GM18499 (cell line): Measurements from ENCODE around the gene PCLAF.
"Not testable (repeated sequence)": the region's sequence is repeated elsewhere in the genome, so short reads cannot be mapped to it uniquely, and the experiment has no call there.

Experiments used
- ATAC-seq: cut with Tn5 transposase; IDR thresholded peaks from one replicate; pipeline ENCODE4 v1.9.1; 2021; ENCODE audit warnings: moderate number of reproducible peaks; ENCODE audit not compliant: insufficient read depth, unreplicated experiment

The PCLAF gene

DNA sequence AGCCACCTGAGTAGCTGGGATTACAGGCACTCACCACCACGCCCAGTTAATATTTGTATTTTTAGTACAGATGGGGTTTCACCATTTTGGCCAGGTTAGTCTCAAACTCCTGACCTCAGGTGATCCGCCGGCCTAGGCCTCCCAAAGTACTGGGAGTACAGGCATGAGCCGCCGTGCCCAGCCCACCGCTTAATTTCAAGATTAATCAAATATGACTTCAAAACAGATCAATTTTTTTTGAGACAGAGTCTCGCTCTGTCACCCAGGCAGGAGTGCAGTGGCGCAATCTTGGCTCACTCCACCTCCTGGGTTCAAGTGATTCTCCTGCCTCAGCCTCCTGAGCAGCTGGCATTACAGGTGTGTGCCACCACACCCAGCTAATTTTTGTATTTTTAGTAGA lies 9.9 kb downstream of the PCLAF start:
- ATAC-seq, result not testable (repeated sequence)

DNA sequence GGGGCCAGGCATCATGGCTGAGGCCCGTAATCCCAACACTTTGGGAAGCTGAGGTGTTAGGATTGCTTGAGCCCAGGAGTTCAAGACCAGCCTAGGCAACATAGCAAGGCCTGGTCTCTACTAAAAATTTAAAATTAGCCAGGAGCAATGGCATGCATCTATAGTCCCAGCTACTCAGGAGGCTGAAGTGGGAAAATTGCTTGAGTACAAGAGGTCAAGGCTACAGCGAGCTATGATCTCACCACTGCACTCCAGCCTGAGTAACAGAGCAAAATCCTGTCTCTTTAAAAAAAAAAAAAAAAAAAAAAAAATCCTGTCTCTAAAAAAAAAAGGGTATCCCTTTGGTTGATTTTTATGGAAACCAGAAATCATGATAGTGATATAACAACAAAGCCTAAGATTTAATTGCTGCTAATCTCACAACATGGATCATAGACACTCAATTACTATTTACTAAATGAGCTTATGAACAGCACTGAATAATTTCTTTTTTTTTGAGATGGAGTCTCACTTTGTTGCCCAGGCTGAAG lies 12.1 kb downstream of the PCLAF start:
- ATAC-seq, result no peak

DNA sequence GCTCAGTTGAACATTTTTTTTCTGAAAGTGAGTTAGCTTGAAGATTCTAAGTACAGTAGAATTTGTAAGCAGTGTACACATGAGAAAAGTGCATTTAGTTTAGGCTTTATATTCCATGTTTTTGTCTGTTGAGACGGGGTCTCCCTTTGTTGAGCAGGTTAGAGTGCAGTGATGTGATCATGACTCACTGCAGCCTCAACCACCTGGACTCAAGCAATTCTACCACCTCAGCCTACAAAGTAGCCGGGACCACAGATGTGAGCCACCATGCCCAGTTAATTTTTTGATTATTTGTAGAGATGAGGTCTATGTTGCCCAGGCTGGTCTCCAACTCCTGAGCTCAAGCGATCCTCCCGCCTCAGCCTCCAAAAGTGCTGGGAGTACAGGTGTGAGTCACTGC lies 20.0 kb downstream of the PCLAF start:
- no peak for ATAC-seq

DNA sequence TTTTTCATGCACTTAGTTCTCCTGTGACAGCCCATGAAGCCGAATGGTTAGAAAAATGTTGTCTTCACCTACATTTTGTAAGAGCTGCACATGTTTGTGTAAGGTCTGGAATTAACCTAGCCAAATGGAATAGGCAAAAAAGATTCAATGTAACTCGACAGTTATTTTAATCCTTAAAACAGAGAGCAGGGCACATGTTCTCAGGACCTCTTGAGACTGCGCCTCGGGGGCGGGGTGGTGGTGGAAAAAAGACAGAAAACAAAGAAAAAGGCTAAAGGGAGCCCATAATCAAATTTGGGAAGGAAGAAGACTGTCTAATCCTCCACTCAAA lies 24.6 kb downstream of the PCLAF start:
- ATAC-seq, result no peak

DNA sequence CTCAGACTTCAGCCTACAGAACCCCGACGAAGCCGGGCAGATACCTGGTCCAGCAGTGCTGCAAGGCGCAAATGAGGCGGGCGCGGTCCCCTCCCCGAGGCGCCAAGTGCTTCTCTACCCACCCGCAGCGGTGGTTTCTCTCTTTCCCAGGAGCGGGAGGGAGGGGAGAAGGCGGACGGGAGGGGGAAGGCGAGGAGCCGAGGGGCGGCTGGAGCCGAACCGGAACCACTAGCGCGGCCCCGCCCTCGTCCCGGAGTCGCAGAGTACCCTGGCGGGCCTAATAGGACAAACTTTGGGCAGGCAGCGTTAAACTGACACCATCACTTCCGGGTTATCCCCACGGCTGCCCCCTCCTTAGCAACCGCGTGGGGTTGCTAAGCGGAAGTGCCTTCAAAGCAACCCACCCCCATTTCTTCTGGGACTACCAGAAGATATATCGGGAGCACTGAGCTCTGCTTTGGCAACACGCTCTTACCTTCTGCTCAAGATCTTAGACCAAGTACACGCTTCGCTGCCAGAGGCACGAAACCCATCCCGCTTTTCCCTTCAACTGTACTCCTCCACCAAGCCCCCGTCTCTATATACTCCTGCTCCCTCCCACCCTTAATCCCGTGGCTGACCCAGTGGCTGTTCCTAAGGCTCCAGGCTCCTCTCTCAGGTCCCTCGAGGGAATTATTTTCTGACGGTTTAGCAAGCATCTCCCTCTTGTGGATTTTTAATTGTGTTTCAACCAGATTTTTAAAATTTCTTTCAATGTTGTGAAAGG lies 25.1 kb downstream of the PCLAF start, which contains the start of gene CSNK1G1:
Gene CSNK1G1 (minus strand): TSS at position 230 of the 766 bp plus-strand sequence. CDS start 55,674 bp downstream, outside the sequence.
- ATAC-seq, result no peak

DNA sequence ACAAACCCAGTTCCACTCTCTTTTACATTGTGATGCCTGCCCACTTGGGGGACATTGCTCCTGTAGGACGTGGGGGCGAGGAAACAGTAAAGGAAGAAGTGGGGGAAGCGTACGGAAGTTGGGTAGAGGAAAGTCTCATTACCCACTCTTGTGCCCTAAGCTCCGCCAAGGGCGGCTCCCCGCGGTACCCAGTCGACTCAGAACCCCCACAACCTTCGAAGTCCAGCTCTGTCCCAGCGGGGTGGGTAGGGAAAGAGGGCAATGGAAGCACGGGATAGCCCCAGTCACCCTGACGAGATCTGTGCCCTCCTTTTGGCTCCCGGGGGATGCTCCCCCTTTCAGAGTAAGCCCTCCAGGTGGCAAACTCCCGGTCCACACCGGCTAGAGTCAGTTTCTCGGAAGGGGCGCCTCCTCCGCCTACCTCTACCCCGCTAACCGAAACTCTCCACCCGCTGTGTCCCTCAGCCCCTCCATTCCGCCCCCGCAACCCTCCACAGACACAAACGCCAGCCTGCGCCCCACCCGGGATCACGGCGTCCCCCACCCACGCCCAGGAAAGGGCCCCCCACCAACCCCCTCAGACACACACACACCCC lies 25.8 kb downstream of the PCLAF start:
- no peak for ATAC-seq

DNA sequence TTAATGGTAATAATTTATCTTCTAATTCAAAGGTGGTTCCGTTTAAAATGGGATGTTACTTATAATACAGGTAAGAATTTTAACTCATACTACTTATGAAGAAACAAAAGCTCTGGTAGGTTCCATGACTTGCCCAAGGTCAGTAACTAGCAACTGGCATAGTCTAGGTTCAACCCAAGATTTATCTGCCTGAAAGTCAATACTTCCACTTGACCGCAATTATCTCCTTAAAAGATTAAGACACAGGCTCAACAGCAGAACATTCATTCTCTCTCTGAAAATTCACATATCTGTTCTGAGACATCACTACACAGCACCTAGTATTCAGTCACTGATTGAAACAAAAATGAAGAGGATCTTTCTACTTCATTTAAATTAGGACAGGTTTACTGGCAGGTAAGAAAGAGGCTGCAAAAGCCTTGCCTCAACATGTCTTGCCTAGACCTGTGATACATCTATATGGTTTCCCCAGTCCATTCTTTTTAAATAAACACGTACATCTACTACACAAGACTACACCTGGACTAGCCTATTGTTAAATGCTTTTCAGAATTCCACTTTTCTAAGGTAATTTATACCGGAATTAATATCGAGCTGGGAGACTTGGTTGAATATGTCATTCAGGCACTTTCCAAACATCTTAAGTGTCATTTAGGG lies 26.4 kb downstream of the PCLAF start:
- ATAC-seq, result no peak

DNA sequence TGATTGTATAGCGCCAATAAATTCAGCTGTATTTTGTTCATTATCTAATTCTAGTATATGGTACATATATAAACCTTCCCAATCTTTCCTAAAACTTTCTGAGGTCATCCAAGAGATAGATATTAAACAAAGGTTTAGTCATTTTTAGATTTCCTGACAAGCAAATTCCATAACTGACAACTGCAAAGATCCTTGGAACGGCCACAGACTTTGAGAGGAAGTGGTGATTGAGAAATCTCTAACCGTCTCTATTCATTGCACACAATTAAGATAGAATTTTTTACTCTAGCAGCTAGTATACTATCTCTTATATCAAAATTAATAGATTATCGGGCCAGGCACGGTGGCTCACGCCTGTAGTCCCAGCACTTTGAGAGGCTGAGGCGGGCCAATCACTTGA lies 30.0 kb downstream of the PCLAF start:
- no peak for ATAC-seq

DNA sequence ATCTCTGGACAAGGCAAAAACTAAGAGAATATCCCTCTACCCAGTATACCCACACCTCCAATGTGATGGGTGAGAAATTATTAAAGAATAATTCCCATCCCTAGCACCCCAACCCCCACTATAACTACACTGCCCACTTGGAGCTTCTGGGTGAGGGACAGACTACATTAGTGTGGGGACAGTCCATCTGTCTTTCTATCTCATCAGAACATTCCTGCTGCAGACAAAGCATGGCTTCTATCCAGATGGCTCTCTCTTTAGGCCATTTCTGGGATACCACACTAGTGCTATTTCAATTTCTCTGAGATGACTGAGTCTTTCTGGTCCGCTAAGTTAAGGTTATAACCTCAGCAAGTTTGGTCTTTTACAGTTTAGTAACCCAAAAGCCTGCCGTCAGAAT lies 31.9 kb downstream of the PCLAF start:
- ATAC-seq, result no peak

DNA sequence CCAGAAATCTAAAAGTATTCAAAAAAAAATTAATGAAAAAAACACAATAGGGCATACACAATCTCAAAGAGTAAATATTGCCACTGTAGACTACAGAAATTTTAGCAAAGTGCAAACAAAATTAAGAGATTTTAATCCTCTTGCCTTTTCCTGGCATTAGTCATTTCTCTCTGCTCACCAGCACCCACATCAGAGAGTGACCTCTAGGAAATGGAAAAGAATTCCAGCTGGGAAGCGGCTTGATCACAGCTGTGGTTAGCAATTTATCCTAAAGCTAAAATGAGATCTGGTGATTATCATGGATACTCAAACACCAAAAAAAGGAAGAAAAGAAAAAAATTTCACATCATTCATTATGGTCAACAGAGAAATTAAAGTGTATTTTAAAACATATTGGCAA lies 32.8 kb downstream of the PCLAF start:
- ATAC-seq, result no peak

DNA sequence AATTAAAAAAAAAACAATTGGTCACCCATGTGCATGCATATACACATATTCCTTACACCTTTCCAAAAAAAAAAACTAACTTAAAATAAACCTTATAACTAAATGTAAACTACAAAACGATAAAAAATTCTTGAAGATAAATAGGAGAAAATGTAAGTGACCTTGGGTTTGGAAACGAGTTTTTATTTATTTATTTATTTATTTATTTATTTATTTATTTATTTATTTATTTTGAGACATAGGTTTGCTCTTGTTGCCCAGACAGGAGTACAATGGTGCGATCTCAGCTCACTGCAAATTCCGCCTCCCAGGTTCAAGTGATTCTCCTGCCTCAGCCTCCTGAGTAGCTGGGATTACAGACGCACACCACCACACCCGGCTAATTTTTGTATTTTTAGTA lies 35.0 kb downstream of the PCLAF start:
- ATAC-seq, result not testable (repeated sequence)

DNA sequence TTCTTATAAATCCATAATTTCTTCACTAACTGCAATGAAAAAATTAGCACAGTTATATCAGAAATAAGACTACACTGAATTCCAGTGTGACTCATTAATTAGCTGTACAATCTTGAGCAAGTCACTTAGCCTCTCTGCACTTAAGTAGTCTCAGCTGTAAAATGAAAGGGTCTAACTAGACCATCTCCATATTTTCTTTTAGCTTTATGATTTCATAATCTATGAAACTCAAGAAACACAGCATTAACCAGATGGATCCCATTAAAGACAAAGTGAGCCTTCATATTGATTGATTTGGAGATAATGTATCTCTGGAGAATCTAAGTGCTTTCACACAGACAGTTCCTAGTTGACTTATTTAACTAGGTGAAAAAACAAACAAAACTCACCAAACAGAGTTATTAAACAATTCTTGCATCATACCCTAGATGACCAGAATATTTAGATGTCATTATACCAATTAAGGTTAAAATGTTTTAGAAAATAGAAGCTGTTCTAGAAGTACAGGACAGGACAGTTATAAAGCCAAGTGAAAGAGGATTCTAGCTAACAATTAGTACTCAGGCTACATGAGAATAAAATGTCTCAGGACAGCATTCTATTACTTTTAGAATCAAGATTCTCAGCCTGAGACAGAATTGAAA lies 36.5 kb downstream of the PCLAF start:
- no peak for ATAC-seq

DNA sequence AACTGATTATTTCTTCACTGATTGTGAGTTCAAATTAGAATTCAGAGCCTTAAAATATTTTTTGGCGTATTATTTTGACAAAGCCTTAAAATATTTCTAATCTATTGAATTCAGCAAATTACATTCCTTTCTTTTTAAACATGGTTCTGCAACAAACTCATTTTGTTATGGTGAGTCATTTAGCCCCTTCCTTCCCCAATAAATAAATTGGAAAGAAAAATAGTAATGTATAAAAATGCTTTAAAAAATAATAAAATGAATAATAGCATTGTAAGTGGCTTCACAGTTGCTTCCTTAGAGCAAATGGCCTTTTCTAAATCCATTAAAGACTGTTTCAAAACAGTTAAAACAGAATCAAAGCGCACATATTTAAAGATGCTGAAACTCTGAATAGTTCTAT lies 37.4 kb downstream of the PCLAF start:
- ATAC-seq, result no peak

DNA sequence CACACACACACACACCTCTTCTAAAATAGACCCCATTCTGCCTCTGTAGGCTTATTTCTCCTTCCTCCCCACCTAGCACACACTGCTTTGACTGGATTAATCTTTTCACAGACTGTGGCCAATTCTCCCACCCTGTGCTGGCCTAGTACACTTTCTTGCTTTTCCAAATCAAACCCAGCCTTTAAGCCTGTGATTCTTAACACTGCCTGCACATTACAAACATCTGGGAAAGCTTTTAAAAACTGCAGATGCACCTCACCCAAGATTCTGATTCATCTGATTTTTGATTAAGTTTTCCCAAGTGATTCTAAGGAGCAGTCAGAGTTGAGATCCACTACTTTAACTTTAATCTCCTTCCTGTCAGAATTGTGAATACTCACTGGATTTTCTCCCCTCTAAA lies 38.0 kb downstream of the PCLAF start:
- no peak for ATAC-seq

DNA sequence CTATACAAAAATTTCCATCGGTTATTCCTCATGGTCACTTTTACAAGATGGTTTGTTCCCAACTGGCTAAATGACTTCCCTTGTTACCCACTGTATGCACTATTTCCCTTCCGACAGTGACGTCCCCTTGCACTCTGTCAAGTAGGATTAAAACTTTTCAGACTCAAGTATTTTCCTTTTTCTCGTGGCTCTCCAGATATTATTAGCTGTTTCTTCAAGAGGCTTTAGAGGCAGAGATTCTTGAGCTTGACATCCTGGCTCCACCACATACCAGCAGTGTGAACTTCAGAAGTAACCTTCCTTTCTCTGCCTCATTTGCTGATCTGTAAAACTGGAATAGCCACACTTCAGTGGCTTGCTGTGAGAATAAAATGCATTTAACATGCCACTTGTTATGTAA lies 39.3 kb downstream of the PCLAF start:
- no peak for ATAC-seq

DNA sequence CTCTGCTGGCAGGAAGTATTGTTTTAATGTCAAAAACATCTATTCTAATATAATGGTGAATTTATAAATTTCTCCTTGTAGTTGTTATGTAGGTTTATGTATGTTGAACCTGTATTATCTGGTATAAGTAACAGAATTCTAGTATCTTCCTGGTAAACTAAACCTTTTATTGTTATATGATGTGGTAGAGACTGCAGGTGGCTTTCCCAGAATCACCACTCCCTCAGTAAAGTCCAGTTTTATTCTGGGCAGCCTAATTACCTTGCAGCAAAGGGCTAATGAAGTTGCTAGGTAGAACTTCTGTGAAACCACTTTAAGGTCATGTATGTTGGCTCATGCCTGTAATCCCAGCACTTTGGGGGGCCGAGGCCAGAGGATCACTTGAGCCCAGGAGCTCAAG lies 40.9 kb downstream of the PCLAF start:
- no peak for ATAC-seq

DNA sequence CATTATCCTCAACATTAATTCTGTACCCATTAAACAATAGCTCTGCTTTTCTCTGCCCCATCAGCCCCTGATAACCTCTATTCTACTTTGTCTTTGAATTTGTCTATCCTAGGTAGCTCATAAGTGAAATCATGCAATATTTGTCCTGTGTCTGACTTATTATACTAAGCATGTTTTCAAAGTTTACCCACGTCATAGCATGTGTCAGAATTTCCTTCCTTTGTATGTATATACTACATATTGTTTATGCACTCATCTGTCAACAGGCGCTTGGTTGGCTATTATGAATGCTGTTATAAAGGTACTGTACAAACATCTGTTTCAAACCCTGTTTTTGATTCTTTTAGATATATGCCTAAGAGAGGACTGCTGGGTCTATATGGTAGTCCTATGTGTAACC lies 43.5 kb downstream of the PCLAF start:
- no peak for ATAC-seq

DNA sequence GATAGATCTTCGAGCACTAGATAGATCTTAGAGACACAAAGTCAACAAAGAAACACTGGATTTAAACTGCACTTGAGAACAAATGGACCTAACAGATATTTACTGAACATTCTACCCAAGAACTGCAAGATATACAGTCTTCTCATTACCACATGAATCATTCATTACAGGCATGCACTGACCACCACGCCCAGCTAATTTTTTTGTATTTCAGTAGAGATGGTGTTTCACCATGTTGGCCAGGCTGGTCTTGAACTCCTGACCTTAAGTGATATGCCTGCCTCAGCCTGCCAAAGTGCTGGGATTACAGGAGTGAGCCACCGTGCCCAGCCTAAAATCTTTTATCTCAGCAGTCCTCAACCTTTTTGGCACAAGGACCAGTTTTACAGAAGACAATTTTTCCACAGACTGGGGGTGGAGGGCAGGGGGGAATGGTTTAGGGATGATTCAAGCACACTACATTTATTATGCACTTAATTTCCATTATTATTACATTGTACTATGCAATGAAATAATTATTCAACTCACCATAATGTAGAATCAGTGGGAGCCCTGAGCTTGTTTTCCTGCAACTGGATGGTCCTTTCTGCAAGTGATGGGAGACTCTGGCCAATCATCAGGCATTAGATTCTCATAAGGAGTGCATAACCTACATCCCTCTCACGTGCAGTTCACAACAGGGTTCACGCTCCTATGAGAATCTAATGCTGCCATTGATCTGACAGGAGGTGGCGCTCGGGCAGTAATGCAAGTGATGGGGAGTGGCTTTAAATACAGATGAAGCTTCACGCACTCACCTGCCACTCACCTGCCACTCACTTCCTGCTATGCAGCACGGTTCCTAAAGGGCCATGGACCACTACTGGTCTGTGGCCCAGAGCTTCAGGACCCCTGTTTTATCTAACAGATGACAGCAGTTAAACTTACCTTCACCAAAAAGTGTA lies 47.0 kb downstream of the PCLAF start:
- no peak for ATAC-seq

DNA sequence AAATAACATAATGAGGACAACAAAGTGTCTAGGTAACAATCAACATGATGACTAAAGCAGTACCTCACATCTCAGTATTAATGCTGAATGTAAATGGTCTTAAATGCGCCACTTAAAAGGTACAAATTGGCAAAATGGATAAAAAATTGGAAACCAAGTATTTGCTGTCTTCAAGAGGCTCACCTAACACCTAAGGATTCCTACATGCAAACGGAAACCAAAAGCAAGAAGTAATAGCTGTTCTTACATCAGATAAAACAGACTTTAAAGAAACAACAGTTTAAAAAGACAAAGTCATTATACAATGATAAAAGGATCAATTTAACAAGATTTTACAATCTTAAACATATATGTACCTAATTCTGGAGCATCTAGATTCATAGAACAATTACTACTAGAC lies 47.7 kb downstream of the PCLAF start:
- ATAC-seq, result no peak

DNA sequence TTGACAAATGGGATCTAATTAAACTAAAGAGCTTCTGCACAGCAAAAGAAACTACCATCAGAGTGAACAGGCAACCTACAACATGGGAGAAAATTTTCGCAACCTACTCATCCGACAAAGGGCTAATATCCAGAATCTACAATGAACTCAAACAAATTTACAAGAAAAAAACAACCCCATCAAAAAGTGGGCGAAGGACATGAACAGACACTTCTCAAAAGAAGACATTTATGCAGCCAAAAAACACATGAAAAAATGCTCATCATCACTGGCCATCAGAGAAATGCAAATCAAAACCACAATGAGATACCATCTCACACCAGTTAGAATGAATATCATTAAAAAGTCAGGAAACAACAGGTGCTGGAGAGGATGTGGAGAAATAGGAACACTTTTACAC lies 49.6 kb downstream of the PCLAF start:
- ATAC-seq, result not testable (repeated sequence)
